ENCODE results near the gene C16orf96.

The C16orf96 gene

GRCh38 chr16:4544473-4544872 is 11.7 kb upstream of the C16orf96 start:
- Mint-ChIP-seq H3K27me3 (ENCODE audit: low read depth) (peaks cover 23% of the 10 kb centered on the region), H3K4me1 (no peaks in the 10 kb centered on the region), H3K36me3 (ENCODE audit: low read depth) (peaks cover 6% of the 10 kb centered on the region), H3K27ac (no peak overlapping the region), H3K4me3 (no peak overlapping the region), H3K9me3 (peaks cover 5% of the 10 kb centered on the region)
- no peak for TF ChIP-seq CTCF (IDR thresholded peaks at IDR 0.05; ENCODE audit: unreplicated experiment in 3 of 3)

- no peak overlapping the region for H3K4me3 Mint-ChIP-seq
- H3K36me3 Mint-ChIP-seq (ENCODE audit: low read depth) = no peaks in the 10 kb centered on the region
- H3K9me3 Mint-ChIP-seq = no peaks in the 10 kb centered on the region
- peaks cover 8% of the 10 kb centered on the region for H3K4me1 Mint-ChIP-seq
- peaks cover 12% of the 10 kb centered on the region for H3K27me3 Mint-ChIP-seq (ENCODE audit: low read depth)
- no peak for TF ChIP-seq CTCF (IDR thresholded peaks at IDR 0.05; ENCODE audit: unreplicated experiment in 3 of 3)
- H3K27ac Mint-ChIP-seq = no peak overlapping the region
Observed at GRCh38 chr16:4548124-4548523, 8.0 kb upstream of the C16orf96 start.

- Mint-ChIP-seq H3K27me3 (ENCODE audit: low read depth) (peaks cover 7% of the 10 kb centered on the region), H3K4me1 (peaks cover 9% of the 10 kb centered on the region), H3K36me3 (ENCODE audit: low read depth) (no peaks in the 10 kb centered on the region), H3K9me3 (no peaks in the 10 kb centered on the region), H3K4me3 (no peak overlapping the region), H3K27ac (no peak overlapping the region)
- no peak for TF ChIP-seq CTCF (IDR thresholded peaks at IDR 0.05; ENCODE audit: unreplicated experiment in 3 of 3)
Observed at GRCh38 chr16:4550591-4550990, 5.5 kb upstream of the C16orf96 start.

- Mint-ChIP-seq H3K4me3 (no peak overlapping the region), H3K9me3 (no peaks in the 10 kb centered on the region), H3K27me3 (ENCODE audit: low read depth) (peaks cover 9% of the 10 kb centered on the region), H3K27ac (no peak overlapping the region), H3K4me1 (peaks cover 9% of the 10 kb centered on the region), H3K36me3 (ENCODE audit: low read depth) (no peaks in the 10 kb centered on the region)
- no peak for TF ChIP-seq CTCF (IDR thresholded peaks at IDR 0.05; ENCODE audit: unreplicated experiment in 3 of 3)
Observed at GRCh38 chr16:4552541-4552940, 3.6 kb upstream of the C16orf96 start.

- Mint-ChIP-seq H3K4me3 (no peak overlapping the region), H3K4me1 (peaks cover 9% of the 10 kb centered on the region), H3K27ac (no peak overlapping the region), H3K27me3 (ENCODE audit: low read depth) (peaks cover 9% of the 10 kb centered on the region), H3K9me3 (no peaks in the 10 kb centered on the region), H3K36me3 (ENCODE audit: low read depth) (no peaks in the 10 kb centered on the region)
- no peak for TF ChIP-seq CTCF (IDR thresholded peaks at IDR 0.05; ENCODE audit: unreplicated experiment in 3 of 3)
Observed at GRCh38 chr16:4556580-4556979, 440 bp downstream of the C16orf96 start.

- Mint-ChIP-seq H3K27ac (no peak overlapping the region), H3K36me3 (ENCODE audit: low read depth) (no peaks in the 10 kb centered on the region), H3K4me1 (peaks cover 2% of the 10 kb centered on the region), H3K27me3 (ENCODE audit: low read depth) (peaks cover 9% of the 10 kb centered on the region), H3K9me3 (no peaks in the 10 kb centered on the region), H3K4me3 (no peak overlapping the region)
- TF ChIP-seq CTCF (IDR thresholded peaks at IDR 0.05; ENCODE audit: unreplicated experiment in 3 of 3) = no peak
Observed at GRCh38 chr16:4557973-4558372, 1.8 kb downstream of the C16orf96 start.

All from nephron (organoid).